HFFc6 (cell line): ENCODE results near the gene MOCS1. TPM values are rescaled to one million over a fixed set of nuclear protein-coding genes. Genes with fewer than 3 reads are reported as not detected.
A peak's percentile ranks its signal among the peaks of the same experiment; 100 is the strongest.

Experiments used
- DNase-seq: peaks from one replicate; pipeline ENCODE4 v3.0.0-alpha.2; 2018
- H3K27ac Mint-ChIP-seq: 2 replicates; pipeline ENCODE4 v1.8.0; 2020; ENCODE audit warnings: mild to moderate bottlenecking, mixed read lengths
- H3K27me3 Mint-ChIP-seq: 2 replicates; pipeline ENCODE4 v1.8.0; 2021; ENCODE audit warnings: mild to moderate bottlenecking, moderate library complexity, mixed read lengths; ENCODE audit not compliant: insufficient read depth
- H3K36me3 Mint-ChIP-seq: 2 replicates; pipeline ENCODE4 v1.8.0; 2021; ENCODE audit warnings: low read depth, mixed read lengths
- H3K4me1 Mint-ChIP-seq: 2 replicates; pipeline ENCODE4 v1.8.0; 2020; ENCODE audit warnings: low read depth, mixed read lengths
- H3K4me3 Mint-ChIP-seq: 2 replicates; pipeline ENCODE4 v1.8.0; 2020; ENCODE audit warnings: mild to moderate bottlenecking, moderate library complexity, mixed read lengths
- H3K9me3 Mint-ChIP-seq: 2 replicates; pipeline ENCODE4 v1.8.0; 2020; ENCODE audit warnings: mild to moderate bottlenecking, mixed read lengths
- total RNA-seq, 6 experiments: library from RNA; stranded (reverse); fragmentation: NEBNext Ultra II Directional; extraction: Animal tissue kit (Norgen Biotek cat#: 25700); gene quantifications; 2 replicates in 1 of 6; 3 replicates in 5 of 6; pipeline ENCODE4 v1.2.3, GENCODE V29; 2021
- TF ChIP-seq, protein P1 (sequence below): fragments of 200-600 bp; sonication (generic); IDR thresholded peaks from 2 replicates; pipeline ENCODE4 v1.5.0; 2021; ENCODE audit warnings: antibody characterized with exemption, mild to moderate bottlenecking

The MOCS1 gene
- total RNA-seq, 6 experiments from 2014 or later = 7.9 to 11.1 (median 9.2) TPM

- no peak for DNase-seq
- Mint-ChIP-seq H3K36me3 (no peaks in the 10 kb centered on the region; the same call in none of the 2 replicates), H3K27me3 (peaks cover 4% of the 10 kb centered on the region; the same call in 1 of the 2 replicates), H3K27ac (0 out of 2 replicates have a peak overlapping the region, but pooled peaks have one; percentile 0), H3K4me1 (peaks cover 51% of the 10 kb centered on the region), H3K9me3 (no peaks in the 10 kb centered on the region), H3K4me3 (no peak overlapping the region; the same call in 1 of the 2 replicates)
- TF ChIP-seq, protein P1, sequence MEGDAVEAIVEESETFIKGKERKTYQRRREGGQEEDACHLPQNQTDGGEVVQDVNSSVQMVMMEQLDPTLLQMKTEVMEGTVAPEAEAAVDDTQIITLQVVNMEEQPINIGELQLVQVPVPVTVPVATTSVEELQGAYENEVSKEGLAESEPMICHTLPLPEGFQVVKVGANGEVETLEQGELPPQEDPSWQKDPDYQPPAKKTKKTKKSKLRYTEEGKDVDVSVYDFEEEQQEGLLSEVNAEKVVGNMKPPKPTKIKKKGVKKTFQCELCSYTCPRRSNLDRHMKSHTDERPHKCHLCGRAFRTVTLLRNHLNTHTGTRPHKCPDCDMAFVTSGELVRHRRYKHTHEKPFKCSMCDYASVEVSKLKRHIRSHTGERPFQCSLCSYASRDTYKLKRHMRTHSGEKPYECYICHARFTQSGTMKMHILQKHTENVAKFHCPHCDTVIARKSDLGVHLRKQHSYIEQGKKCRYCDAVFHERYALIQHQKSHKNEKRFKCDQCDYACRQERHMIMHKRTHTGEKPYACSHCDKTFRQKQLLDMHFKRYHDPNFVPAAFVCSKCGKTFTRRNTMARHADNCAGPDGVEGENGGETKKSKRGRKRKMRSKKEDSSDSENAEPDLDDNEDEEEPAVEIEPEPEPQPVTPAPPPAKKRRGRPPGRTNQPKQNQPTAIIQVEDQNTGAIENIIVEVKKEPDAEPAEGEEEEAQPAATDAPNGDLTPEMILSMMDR = no peak
These were observed 5.1 kb downstream of the MOCS1 start for GRCh38 chr6:39929039-39929732.

- Mint-ChIP-seq H3K9me3 (no peaks in the 10 kb centered on the region), H3K4me1 (peaks cover 40% of the 10 kb centered on the region), H3K4me3 (no peak overlapping the region), H3K36me3 (no peaks in the 10 kb centered on the region; the same call in none of the 2 replicates), H3K27me3 (peaks cover 4% of the 10 kb centered on the region; the same call in 1 of the 2 replicates), H3K27ac (no peak overlapping the region; the same call in 1 of the 2 replicates)
- TF ChIP-seq, protein P1 = no peak
- peak; percentile 5 for DNase-seq
These were observed 7.1 kb downstream of the MOCS1 start for GRCh38 chr6:39927159-39927558.

GRCh38 chr6:39926668-39927067 lies 7.6 kb downstream of the MOCS1 start:
- DNase-seq = no peak
- Mint-ChIP-seq H3K27ac (no peak overlapping the region; the same call in 1 of the 2 replicates), H3K4me3 (no peak overlapping the region), H3K36me3 (no peaks in the 10 kb centered on the region; the same call in none of the 2 replicates), H3K9me3 (no peaks in the 10 kb centered on the region), H3K4me1 (peaks cover 40% of the 10 kb centered on the region), H3K27me3 (peaks cover 4% of the 10 kb centered on the region; the same call in 1 of the 2 replicates)
- TF ChIP-seq, protein P1 = no peak

DNA sequence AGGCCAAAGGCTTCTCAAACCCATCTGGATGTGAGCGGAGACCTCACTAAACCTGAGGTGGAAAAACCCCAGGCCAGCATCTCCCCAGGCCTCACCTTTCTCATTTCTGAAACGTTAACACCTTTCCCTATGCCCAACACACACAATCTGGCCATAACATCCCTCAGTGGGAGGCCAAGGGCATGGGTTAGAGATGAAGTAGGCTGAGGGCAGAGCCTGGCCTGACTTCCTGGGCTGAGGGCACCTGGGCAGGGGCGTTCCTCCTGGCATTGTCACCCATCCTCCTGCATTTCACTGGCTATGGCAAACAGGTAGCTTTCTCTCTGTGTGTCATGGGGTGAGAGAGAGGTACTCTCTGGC lies 8.4 kb downstream of the MOCS1 start:
- DNase-seq = no peak
- H3K27me3 Mint-ChIP-seq = peaks cover 4% of the 10 kb centered on the region; the same call in 1 of the 2 replicates
- H3K36me3 Mint-ChIP-seq = no peaks in the 10 kb centered on the region; the same call in none of the 2 replicates
- H3K4me3 Mint-ChIP-seq = no peak overlapping the region
- H3K4me1 Mint-ChIP-seq = peaks cover 40% of the 10 kb centered on the region
- TF ChIP-seq, protein P1 = no peak
- no peak overlapping the region for H3K27ac Mint-ChIP-seq
- no peaks in the 10 kb centered on the region for H3K9me3 Mint-ChIP-seq

GRCh38 chr6:39925191-39925930 lies 8.9 kb downstream of the MOCS1 start:
- DNase-seq = no peak
- Mint-ChIP-seq H3K4me3 (no peak overlapping the region), H3K36me3 (no peaks in the 10 kb centered on the region; the same call in none of the 2 replicates), H3K27me3 (peaks cover 4% of the 10 kb centered on the region; the same call in 1 of the 2 replicates), H3K4me1 (peaks cover 35% of the 10 kb centered on the region), H3K27ac (no peak overlapping the region), H3K9me3 (no peaks in the 10 kb centered on the region)
- TF ChIP-seq, protein P1 = no peak
